ENCODE data around the gene ZIC2.

- TF ChIP-seq POLR2AphosphoS5 (IDR thresholded peaks at IDR 0.05; ENCODE audit: borderline replicate concordance, low read depth, low read length) (no peak), EZH2 (IDR thresholded peaks at IDR 0.05) (no peak)
Observed at GRCh38 chr13:99949679-99950413, 31.7 kb upstream of the ZIC2 start.

Measured in SK-N-MC (cell line).